A549 (cell line): Measurements from ENCODE around the gene CADPS2. TPM values are rescaled to one million over a fixed set of nuclear protein-coding genes. Genes with fewer than 3 reads are reported as not detected.

ENCODE experiments used
- ATAC-seq, 2 experiments: fragments of 200-7000 bp in 1 of 2; fragments of >200 bp in 1 of 2; cut with Nextera tagmentation in 1 of 2; cut with Tn5 transposase in 1 of 2; 3 replicates each; pipeline versions ENCODE4 v1.8.0 to v1.9.1; 2018 to 2020; ENCODE audit warnings: mild to moderate bottlenecking in 1 of 2, moderate library complexity in 1 of 2
- CTCF ChIA-PET: fragments of 300-600 bp; sonication (Branson Sonifier 250); formaldehyde crosslinking; extraction: SDS; loops from one replicate; lab custom pipeline; 2021; ENCODE audit warnings: antibody characterized with exemption, inconsistent platforms; lab: Yijun Ruan, JAX
- POLR2A ChIA-PET: fragments of 350-600 bp; formaldehyde crosslinking; extraction: SDS; loops from one replicate; lab custom pipeline; 2021; ENCODE audit warnings: antibody characterized with exemption, inconsistent platforms; lab: Yijun Ruan, JAX
- DNase-seq, 2 experiments: peaks; one replicate each; pipeline versions ENCODE4 v3.0.0 to v3.0.0-alpha.2; 2011 to 2016; ENCODE audit warnings: low read depth in 1 of 2, low spot score in 1 of 2
- FAIRE-seq: peaks from 2 replicates; lab custom pipeline; 2011; peaks lifted over from hg19 to GRCh38; lab: Jason Lieb, UNC
- H3K27ac ChIP-seq, 2 experiments: fragments of >200 bp; sonication (Bioruptor Twin); formaldehyde crosslinking; 3 replicates each; pipeline ENCODE4 v1.5.1; 2016 to 2017
- H3K4me1 ChIP-seq: fragments of >200 bp; sonication (Bioruptor Twin); formaldehyde crosslinking; 3 replicates; pipeline ENCODE4 v1.6.1; 2016
- H3K4me2 ChIP-seq: fragments of >200 bp; sonication (Bioruptor Twin); formaldehyde crosslinking; 3 replicates; pipeline ENCODE4 v1.6.1; 2016
- H3K4me3 ChIP-seq: fragments of >200 bp; sonication (Bioruptor Twin); formaldehyde crosslinking; 3 replicates; pipeline ENCODE4 v1.5.1; 2016
- H3K9me3 ChIP-seq: fragments of >200 bp; sonication (Bioruptor Twin); formaldehyde crosslinking; 3 replicates; pipeline ENCODE4 v1.6.1; 2016
- CEBPB ChIP-seq, 2 experiments: fragments of >200 bp in 1 of 2; sonication (Bioruptor Twin) in 1 of 2; formaldehyde crosslinking in 1 of 2; IDR thresholded peaks; 2 replicates each; pipeline ENCODE4 v1.6.1; 2012 to 2016
- CHD2 ChIP-seq: fragments of 150-350 bp; IDR thresholded peaks from 2 replicates; pipeline ENCODE4 v1.6.1; 2014; ENCODE audit warnings: low read length; ENCODE audit not compliant: partially characterized antibody
- CHD4 ChIP-seq: fragments of 200-600 bp; sonication (generic); IDR thresholded peaks from 2 replicates; pipeline ENCODE4 v1.6.1; 2016; ENCODE audit warnings: antibody characterized with exemption, mild to moderate bottlenecking, borderline replicate concordance
- EP300 ChIP-seq, 2 experiments: fragments of >200 bp; sonication (Bioruptor Twin); formaldehyde crosslinking; IDR thresholded peaks; 2 replicates in 1 of 2; 3 replicates in 1 of 2; pipeline ENCODE4 v1.6.1; 2016 to 2017
- FOXS1 ChIP-seq: fragments of 250-450 bp; sonication (Bioruptor Pico); IDR thresholded peaks from 2 replicates; pipeline ENCODE4 v1.5.0; 2020; ENCODE audit warnings: mild to moderate bottlenecking, moderate library complexity
- HDAC2 ChIP-seq: fragments of 200-600 bp; sonication (generic); IDR thresholded peaks from 2 replicates; pipeline ENCODE4 v1.6.1; 2016
- HEYL ChIP-seq: fragments of 250-450 bp; sonication (Bioruptor Pico); IDR thresholded peaks from 2 replicates; pipeline ENCODE4 v1.8.0; 2021; ENCODE audit warnings: mild to moderate bottlenecking, moderate library complexity
- JUN ChIP-seq, 2 experiments: fragments of >200 bp; sonication (Bioruptor Twin); formaldehyde crosslinking; IDR thresholded peaks; 2 replicates in 1 of 2; 3 replicates in 1 of 2; pipeline ENCODE4 v1.6.1; 2016 to 2017
- JUNB ChIP-seq: fragments of >200 bp; sonication (Bioruptor Twin); formaldehyde crosslinking; IDR thresholded peaks from 2 replicates; pipeline ENCODE4 v1.6.1; 2016
- KDM1A ChIP-seq: fragments of 200-600 bp; sonication (generic); IDR thresholded peaks from 2 replicates; pipeline ENCODE4 v1.6.1; 2016; ENCODE audit warnings: low read depth, mild to moderate bottlenecking
- MAZ ChIP-seq: fragments of 150-350 bp; IDR thresholded peaks from 2 replicates; pipeline ENCODE4 v1.6.1; 2014; ENCODE audit warnings: antibody characterized with exemption, low read depth, low read length, borderline replicate concordance
- NFE2L2 ChIP-seq: fragments of 150-350 bp; conservative IDR thresholded peaks from 2 replicates; pipeline ENCODE4 v1.6.1; 2014; ENCODE audit warnings: low read length
- PHF8 ChIP-seq: fragments of 200-600 bp; sonication (generic); IDR thresholded peaks from 2 replicates; pipeline ENCODE4 v1.6.1; 2016; ENCODE audit warnings: low read depth, mild to moderate bottlenecking, antibody characterized with exemption, moderate library complexity, borderline replicate concordance
- POLR2AphosphoS2 ChIP-seq: conservative IDR thresholded peaks from 2 replicates; pipeline ENCODE4 v1.6.1; 2012; ENCODE audit warnings: low read length, improper control_type of control experiment, inconsistent platforms
- RAD21 ChIP-seq, 2 experiments: fragments of >200 bp in 1 of 2; sonication (Bioruptor Twin) in 1 of 2; formaldehyde crosslinking in 1 of 2; IDR thresholded peaks in 1 of 2; conservative IDR thresholded peaks in 1 of 2; 2 replicates in 1 of 2; 3 replicates in 1 of 2; pipeline ENCODE4 v1.6.1; 2012 to 2018; ENCODE audit warnings: inconsistent platforms in 1 of 2
- SREBF2 ChIP-seq: fragments of 450-650 bp; IDR thresholded peaks from 2 replicates; pipeline ENCODE4 v1.6.1; 2014; ENCODE audit warnings: mild to moderate bottlenecking, moderate library complexity
- TP53 ChIP-seq: fragments of 250-450 bp; sonication (Bioruptor Pico); IDR thresholded peaks from 2 replicates; pipeline ENCODE4 v1.5.0; 2021; ENCODE audit warnings: mild to moderate bottlenecking, moderate library complexity
- ZSCAN20 ChIP-seq: fragments of 250-450 bp; sonication (Bioruptor Pico); IDR thresholded peaks from 2 replicates; pipeline ENCODE4 v1.8.0; 2022; ENCODE audit warnings: mild to moderate bottlenecking, moderate library complexity
- WGBS: methylation state at CpG from one replicate; pipeline ENCODE4 v1.1.6; 2017; ENCODE audit errors: missing lambda C conversion rate; 5-methylcytosine and 5-hydroxymethylcytosine counted together
- polyA plus RNA-seq, 4 experiments: library from polyadenylated mRNA; depleted of rRNA in 3 of 4; stranded (reverse); fragments of >200 nt; fragmentation: RNase III in 1 of 4; extraction: RNeasy Plus Mini Kit Qiagen cat#74134 plus additional on column Dnase treatment in 1 of 4; gene quantifications; 2 replicates in 3 of 4; 3 replicates in 1 of 4; pipeline ENCODE4 v1.2.3, GENCODE V29; 2011 to 2017
- TF ChIP-seq, protein P1 (sequence below): fragments of >200 bp; sonication (Bioruptor Twin); formaldehyde crosslinking; IDR thresholded peaks from 3 replicates; pipeline ENCODE4 v1.6.1; 2016
- TF ChIP-seq, protein P2 (sequence below): fragments of 150-350 bp; IDR thresholded peaks from 2 replicates; pipeline ENCODE4 v1.6.1; 2014; ENCODE audit warnings: low read depth, mild to moderate bottlenecking, low read length
- TF ChIP-seq, protein P3 (sequence below): fragments of 450-650 bp; IDR thresholded peaks from 2 replicates; pipeline ENCODE4 v1.6.1; 2014; ENCODE audit warnings: antibody characterized with exemption
- TF ChIP-seq, protein P4 (sequence below): fragments of 250-450 bp; sonication (Bioruptor Pico); IDR thresholded peaks from 2 replicates; pipeline ENCODE4 v1.5.0; 2020; ENCODE audit warnings: low read depth, mild to moderate bottlenecking, moderate library complexity

The CADPS2 gene
- polyA plus RNA-seq, 2 of the 4 experiments (the other 2 are of a cell fraction) = 0.04 to 0.10 TPM

DNA sequence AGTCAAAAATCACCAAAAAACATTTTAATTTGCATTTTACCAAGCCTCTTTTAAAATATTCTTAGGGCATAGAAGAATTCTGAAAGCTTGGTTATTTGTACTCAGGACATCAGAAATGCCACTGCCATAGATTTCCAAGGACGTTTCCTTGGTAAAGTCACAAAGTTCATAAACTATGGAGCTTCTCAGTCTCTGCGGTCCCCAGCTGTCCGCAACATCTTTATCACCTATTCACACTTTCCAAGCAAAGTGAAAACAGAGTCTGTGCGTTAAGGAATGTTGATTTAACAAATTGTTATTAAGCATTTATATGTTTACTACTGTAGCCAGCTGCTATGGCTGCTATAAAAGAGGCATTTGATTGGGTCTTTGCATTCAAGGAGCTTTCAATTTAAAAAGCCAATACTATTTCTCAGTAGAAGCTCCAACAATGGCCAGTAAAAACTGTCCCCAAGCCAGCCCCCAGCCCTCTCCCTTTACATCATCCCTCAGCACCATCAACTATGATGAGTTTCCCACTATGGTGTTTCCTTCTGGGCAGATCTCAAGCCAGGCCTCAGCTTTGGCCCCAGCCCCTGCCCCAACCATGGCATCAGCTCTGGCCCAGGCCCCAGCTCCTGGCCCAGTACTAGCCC, 36.8 kb downstream of the CADPS2 start:
- Histone ChIP-seq H3K4me2 (no peak overlapping the region), H3K27ac (no peak overlapping the region), H3K9me3 (no peaks in the 10 kb centered on the region), H3K4me3 (no peak overlapping the region), H3K4me1 (no peaks in the 10 kb centered on the region)
- ChIA-PET POLR2A (no interaction called here), CTCF (interaction anchor here (0.8 to 1.2 kb wide), 3 partner anchors 9 to 305 kb away, joined by 3 to 5 read pairs (median 3); no protein-coding TSS in a partner anchor)
- DNase-seq (no peak), ATAC-seq (no peak), FAIRE-seq (no peak)
- WGBS = 30% methylated on average over 4 of the region's 4 CpGs
- TF ChIP-seq MAZ = no peak
- no peak for TF ChIP-seq KDM1A
- TF ChIP-seq, protein P1, sequence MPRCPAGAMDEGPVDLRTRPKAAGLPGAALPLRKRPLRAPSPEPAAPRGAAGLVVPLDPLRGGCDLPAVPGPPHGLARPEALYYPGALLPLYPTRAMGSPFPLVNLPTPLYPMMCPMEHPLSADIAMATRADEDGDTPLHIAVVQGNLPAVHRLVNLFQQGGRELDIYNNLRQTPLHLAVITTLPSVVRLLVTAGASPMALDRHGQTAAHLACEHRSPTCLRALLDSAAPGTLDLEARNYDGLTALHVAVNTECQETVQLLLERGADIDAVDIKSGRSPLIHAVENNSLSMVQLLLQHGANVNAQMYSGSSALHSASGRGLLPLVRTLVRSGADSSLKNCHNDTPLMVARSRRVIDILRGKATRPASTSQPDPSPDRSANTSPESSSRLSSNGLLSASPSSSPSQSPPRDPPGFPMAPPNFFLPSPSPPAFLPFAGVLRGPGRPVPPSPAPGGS = no peak

DNA sequence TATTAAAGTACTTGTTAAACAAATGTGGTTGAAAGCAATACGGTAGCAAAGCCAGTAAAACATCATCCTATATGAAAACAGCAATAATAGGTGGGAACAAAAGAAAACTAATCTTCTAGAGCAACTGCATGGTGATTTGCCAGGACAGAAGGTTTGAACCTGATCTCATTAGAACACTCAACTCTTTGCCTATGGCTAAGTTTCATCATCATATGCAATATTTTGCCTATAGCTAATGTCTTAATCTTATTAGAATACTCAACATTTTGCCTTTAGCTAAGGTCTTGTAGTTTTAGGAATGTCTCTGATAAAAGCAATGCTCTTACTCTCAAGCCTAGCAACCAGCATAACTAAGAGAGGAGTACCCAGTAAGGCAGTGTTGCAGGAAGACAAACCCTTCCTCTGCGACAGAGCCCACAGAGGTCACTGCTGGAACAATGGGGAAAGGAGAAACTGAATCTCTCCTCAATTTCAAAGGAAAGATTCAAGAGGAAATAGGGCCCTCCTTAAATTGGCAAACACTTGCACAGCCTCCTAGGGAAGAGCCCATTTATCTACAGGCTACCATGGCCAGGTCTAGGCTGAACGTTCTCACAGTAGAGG, 38.3 kb downstream of the CADPS2 start:
- H3K4me2 ChIP-seq = no peak overlapping the region
- H3K27ac ChIP-seq = no peak overlapping the region
- no peaks in the 10 kb centered on the region for H3K4me1 ChIP-seq
- POLR2A ChIA-PET = no interaction called here
- FAIRE-seq = no peak
- TF ChIP-seq, protein P2, sequence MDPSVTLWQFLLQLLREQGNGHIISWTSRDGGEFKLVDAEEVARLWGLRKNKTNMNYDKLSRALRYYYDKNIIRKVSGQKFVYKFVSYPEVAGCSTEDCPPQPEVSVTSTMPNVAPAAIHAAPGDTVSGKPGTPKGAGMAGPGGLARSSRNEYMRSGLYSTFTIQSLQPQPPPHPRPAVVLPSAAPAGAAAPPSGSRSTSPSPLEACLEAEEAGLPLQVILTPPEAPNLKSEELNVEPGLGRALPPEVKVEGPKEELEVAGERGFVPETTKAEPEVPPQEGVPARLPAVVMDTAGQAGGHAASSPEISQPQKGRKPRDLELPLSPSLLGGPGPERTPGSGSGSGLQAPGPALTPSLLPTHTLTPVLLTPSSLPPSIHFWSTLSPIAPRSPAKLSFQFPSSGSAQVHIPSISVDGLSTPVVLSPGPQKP = no peak
- no peak for TF ChIP-seq RAD21 (conservative IDR thresholded peaks at IDR 0.05 in 1 of 2, IDR thresholded peaks at IDR 0.05 in 1 of 2)
- no peak for TF ChIP-seq FOXS1
- TF ChIP-seq, protein P1 = no peak
- TF ChIP-seq PHF8 = no peak
- TF ChIP-seq EP300 (IDR thresholded peaks at IDR 0.05) = no peak
- no peak for TF ChIP-seq JUN (IDR thresholded peaks at IDR 0.05)
- no peak for TF ChIP-seq SREBF2
- TF ChIP-seq ZSCAN20 = no peak
- TF ChIP-seq, protein P3, sequence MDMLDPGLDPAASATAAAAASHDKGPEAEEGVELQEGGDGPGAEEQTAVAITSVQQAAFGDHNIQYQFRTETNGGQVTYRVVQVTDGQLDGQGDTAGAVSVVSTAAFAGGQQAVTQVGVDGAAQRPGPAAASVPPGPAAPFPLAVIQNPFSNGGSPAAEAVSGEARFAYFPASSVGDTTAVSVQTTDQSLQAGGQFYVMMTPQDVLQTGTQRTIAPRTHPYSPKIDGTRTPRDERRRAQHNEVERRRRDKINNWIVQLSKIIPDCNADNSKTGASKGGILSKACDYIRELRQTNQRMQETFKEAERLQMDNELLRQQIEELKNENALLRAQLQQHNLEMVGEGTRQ = no peak
- no peak for TF ChIP-seq JUNB
- TF ChIP-seq POLR2AphosphoS2 = no peak
- TF ChIP-seq CEBPB (IDR thresholded peaks at IDR 0.05) = no peak
- no peak for TF ChIP-seq NFE2L2
- TF ChIP-seq CHD4 = no peak
- no peak for TF ChIP-seq TP53 (CRISPR knock-in tag)
- no peak for TF ChIP-seq CHD2
- no peak for TF ChIP-seq HDAC2
- TF ChIP-seq, protein P4, sequence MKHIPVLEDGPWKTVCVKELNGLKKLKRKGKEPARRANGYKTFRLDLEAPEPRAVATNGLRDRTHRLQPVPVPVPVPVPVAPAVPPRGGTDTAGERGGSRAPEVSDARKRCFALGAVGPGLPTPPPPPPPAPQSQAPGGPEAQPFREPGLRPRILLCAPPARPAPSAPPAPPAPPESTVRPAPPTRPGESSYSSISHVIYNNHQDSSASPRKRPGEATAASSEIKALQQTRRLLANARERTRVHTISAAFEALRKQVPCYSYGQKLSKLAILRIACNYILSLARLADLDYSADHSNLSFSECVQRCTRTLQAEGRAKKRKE (CRISPR knock-in tag) = no peak
- no peak for TF ChIP-seq HEYL
- no peak overlapping the region for H3K4me3 ChIP-seq
- no peak for DNase-seq
- WGBS = 2% methylated on average over 3 of the region's 3 CpGs
- ATAC-seq = no peak
- CTCF ChIA-PET = no interaction called here
- no peaks in the 10 kb centered on the region for H3K9me3 ChIP-seq
